Neutrophil (primary cell): ENCODE results near the gene FAM227B.
"Not testable (repeated sequence)": the region's sequence is repeated elsewhere in the genome, so short reads cannot be mapped to it uniquely, and the experiment has no call there.

Experiments
- H3K27ac ChIP-seq: fragments of 200-600 bp; sonication (generic); 2 replicates; pipeline ENCODE4 v1.5.1; 2016; ENCODE audit warnings: mild to moderate bottlenecking, moderate library complexity
- H3K27me3 ChIP-seq: fragments of 200-600 bp; sonication (generic); 2 replicates; pipeline ENCODE4 v1.6.0; 2016; ENCODE audit warnings: mild to moderate bottlenecking
- H3K36me3 ChIP-seq: fragments of 200-600 bp; sonication (generic); 2 replicates; pipeline ENCODE4 v1.5.1; 2017
- H3K4me1 ChIP-seq, 2 experiments: fragments of 200-600 bp in 1 of 2; sonication (generic) in 1 of 2; 1 replicate in 1 of 2; 2 replicates in 1 of 2; pipeline versions ENCODE4 v1.5.1 to v1.6.1; 2013 to 2016; ENCODE audit warnings: low read depth in 1 of 2, low read length in 1 of 2, mild to moderate bottlenecking in 1 of 2, moderate library complexity in 1 of 2; ENCODE audit not compliant: control insufficient read depth in 1 of 2, insufficient read depth in 1 of 2
- H3K4me3 ChIP-seq, 2 experiments: fragments of 200-600 bp in 1 of 2; sonication (generic) in 1 of 2; 1 replicate in 1 of 2; 2 replicates in 1 of 2; pipeline ENCODE4 v1.5.1; 2013 to 2016; ENCODE audit warnings: low read depth in 1 of 2, low read length in 1 of 2, mild to moderate bottlenecking in 1 of 2, moderate library complexity in 1 of 2
- H3K9me3 ChIP-seq: fragments of 200-600 bp; sonication (generic); 2 replicates; pipeline ENCODE4 v1.5.1; 2016
- CTCF ChIP-seq: fragments of 200-600 bp; sonication (generic); IDR thresholded peaks from 2 replicates; pipeline ENCODE4 v1.5.1; 2016; ENCODE audit warnings: antibody characterized with exemption

The FAM227B gene

GRCh38 chr15:49366496-49366895 is 254.1 kb downstream of the FAM227B start:
- no peak for TF ChIP-seq CTCF
- Histone ChIP-seq H3K27me3 (no peaks in the 10 kb centered on the region), H3K36me3 (no peaks in the 10 kb centered on the region), H3K4me1 (peaks cover 0 to 3% of the 10 kb centered on the region in 2 experiments), H3K27ac (no peak overlapping the region), H3K4me3 (no peak overlapping the region), H3K9me3 (no peaks in the 10 kb centered on the region)

- no peak overlapping the region for H3K4me3 ChIP-seq
- no peaks in the 10 kb centered on the region for H3K9me3 ChIP-seq
- no peaks in the 10 kb centered on the region for H3K27me3 ChIP-seq
- TF ChIP-seq CTCF: no peak
- H3K36me3 ChIP-seq: no peaks in the 10 kb centered on the region
- peaks cover 0 to 3% of the 10 kb centered on the region in 2 experiments for H3K4me1 ChIP-seq
- H3K27ac ChIP-seq: no peak overlapping the region
Observed at GRCh38 chr15:49361370-49361769, 259.2 kb downstream of the FAM227B start.

DNA sequence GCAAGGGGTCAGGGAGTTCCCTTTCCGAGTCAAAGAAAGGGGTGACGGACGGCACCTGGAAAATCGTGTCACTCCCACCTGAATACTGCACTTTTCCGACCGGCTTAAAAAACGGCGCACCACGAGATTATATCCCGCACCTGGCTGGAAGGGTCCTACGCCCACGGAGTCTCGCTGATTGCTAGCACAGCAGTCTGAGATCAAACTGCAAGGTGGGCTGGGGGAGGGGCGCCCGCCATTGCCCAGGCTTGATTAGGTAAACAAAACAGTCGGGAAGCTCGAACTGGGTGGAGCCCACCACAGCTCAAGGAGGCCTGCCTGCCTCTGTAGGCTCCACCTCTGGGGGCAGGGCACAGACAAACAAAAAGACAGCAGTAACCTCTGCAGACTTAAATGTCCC is 266.2 kb downstream of the FAM227B start:
- H3K27me3 ChIP-seq, H3K4me3 ChIP-seq, H3K36me3 ChIP-seq, H3K9me3 ChIP-seq, H3K27ac ChIP-seq, H3K4me1 ChIP-seq: not testable (repeated sequence)

- Histone ChIP-seq H3K4me3 (no peak overlapping the region), H3K4me1 (peaks cover 0 to 6% of the 10 kb centered on the region in 2 experiments), H3K36me3 (no peaks in the 10 kb centered on the region), H3K27me3 (no peaks in the 10 kb centered on the region), H3K27ac (no peak overlapping the region), H3K9me3 (no peaks in the 10 kb centered on the region)
- TF ChIP-seq CTCF: no peak
Observed at GRCh38 chr15:49343546-49343945, 277.1 kb downstream of the FAM227B start.

DNA sequence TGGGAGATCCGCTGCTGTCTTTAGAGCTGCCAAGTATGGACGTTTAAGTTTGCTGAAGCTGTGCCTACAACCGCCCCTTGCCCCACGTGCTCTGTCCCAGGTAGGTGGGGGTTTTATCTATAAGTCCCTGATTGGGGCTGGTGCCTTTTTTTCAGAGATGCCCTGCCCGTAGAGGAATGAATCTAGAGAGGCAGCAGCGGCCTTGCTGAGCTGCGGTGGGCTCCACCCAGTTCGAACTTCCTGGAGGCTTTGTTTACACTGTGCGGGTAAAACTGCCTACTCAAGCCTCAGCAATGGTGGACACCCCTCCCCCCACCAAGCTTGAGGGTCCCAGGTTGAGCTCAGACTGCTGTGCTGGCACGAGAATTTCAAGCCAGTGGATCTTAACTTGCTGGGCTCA is 281.0 kb downstream of the FAM227B start:
- peaks cover 0 to 6% of the 10 kb centered on the region in 2 experiments for H3K4me1 ChIP-seq
- no peak overlapping the region for H3K4me3 ChIP-seq
- no peaks in the 10 kb centered on the region for H3K36me3 ChIP-seq
- TF ChIP-seq CTCF: no peak
- no peak overlapping the region for H3K27ac ChIP-seq
- no peaks in the 10 kb centered on the region for H3K9me3 ChIP-seq
- no peaks in the 10 kb centered on the region for H3K27me3 ChIP-seq

DNA sequence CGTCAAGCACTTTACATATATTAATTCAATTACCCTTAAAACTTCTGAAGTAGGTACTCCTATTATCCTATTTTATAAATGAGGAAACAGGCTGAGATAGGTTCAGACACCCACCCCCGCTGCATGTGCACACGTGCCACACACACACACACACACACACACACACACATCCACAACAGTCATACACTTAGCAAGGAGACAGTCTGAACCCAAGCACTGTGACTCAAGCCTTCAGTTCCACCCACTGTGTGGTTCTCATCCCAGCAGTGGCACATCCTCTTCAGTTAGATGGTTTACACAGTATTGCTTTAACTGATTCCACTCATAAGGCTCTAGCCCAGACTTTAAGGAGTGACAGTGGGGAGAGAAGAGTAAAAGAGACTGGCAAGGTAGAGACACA is 288.7 kb downstream of the FAM227B start:
- no peak for TF ChIP-seq CTCF
- Histone ChIP-seq H3K27ac (no peak overlapping the region), H3K27me3 (no peaks in the 10 kb centered on the region), H3K9me3 (no peaks in the 10 kb centered on the region), H3K36me3 (peaks cover 6% of the 10 kb centered on the region), H3K4me1 (no peaks in the 10 kb centered on the region), H3K4me3 (no peak overlapping the region)
